KMS-11 (cell line): ENCODE data around the gene IL20.

ENCODE experiments used
- H2AFZ ChIP-seq: fragments of 200-600 bp; sonication (generic); 2 replicates; pipeline ENCODE4 v1.6.1; 2016; ENCODE audit warnings: antibody characterized with exemption, mixed run types, low read depth
- H3K27ac ChIP-seq: fragments of 200-600 bp; sonication (generic); 2 replicates; pipeline ENCODE4 v1.6.1; 2016; ENCODE audit warnings: mild to moderate bottlenecking, mixed run types
- H3K27me3 ChIP-seq: fragments of 200-600 bp; sonication (generic); 2 replicates; pipeline ENCODE4 v1.6.1; 2017; ENCODE audit warnings: mild to moderate bottlenecking, low read depth, mixed run types, moderate library complexity; ENCODE audit not compliant: insufficient read depth
- H3K36me3 ChIP-seq: fragments of 200-600 bp; sonication (generic); 2 replicates; pipeline ENCODE4 v1.6.1; 2017; ENCODE audit warnings: mild to moderate bottlenecking, mixed run types; ENCODE audit not compliant: insufficient read depth
- H3K4me1 ChIP-seq: fragments of 200-600 bp; sonication (generic); 2 replicates; pipeline ENCODE4 v1.6.1; 2016; ENCODE audit warnings: mild to moderate bottlenecking, low read depth, mixed run types; ENCODE audit not compliant: poor library complexity, severe bottlenecking
- H3K4me2 ChIP-seq: fragments of 200-600 bp; sonication (generic); 2 replicates; pipeline ENCODE4 v1.7.0; 2016; ENCODE audit warnings: mild to moderate bottlenecking, mixed run types
- H3K4me3 ChIP-seq: fragments of 200-600 bp; sonication (generic); IDR thresholded peaks from 2 replicates; pipeline ENCODE4 v1.6.1; 2017; ENCODE audit warnings: low read depth, low read length, mixed read lengths; ENCODE audit not compliant: insufficient read depth
- H3K79me2 ChIP-seq: fragments of 200-600 bp; sonication (generic); 2 replicates; pipeline ENCODE4 v1.6.1; 2016; ENCODE audit warnings: low read depth, mixed run types; ENCODE audit not compliant: insufficient read depth
- H3K9ac ChIP-seq: fragments of 200-600 bp; sonication (generic); 2 replicates; pipeline ENCODE4 v1.6.1; 2016; ENCODE audit warnings: mild to moderate bottlenecking, mixed run types
- H4K20me1 ChIP-seq: fragments of 200-600 bp; sonication (generic); 2 replicates; pipeline ENCODE4 v1.6.1; 2016; ENCODE audit warnings: mild to moderate bottlenecking, mixed run types; ENCODE audit not compliant: insufficient read depth
- TF ChIP-seq, protein P1 (sequence below): fragments of 200-600 bp; sonication (generic); conservative IDR thresholded peaks from 2 replicates; pipeline ENCODE4 v1.6.1; 2017; ENCODE audit warnings: low read depth, mild to moderate bottlenecking, antibody characterized with exemption, low read length, moderate library complexity, mixed read lengths

The IL20 gene

GRCh38 chr1:206915030-206915735, 49.8 kb downstream of the IL20 start:
- Histone ChIP-seq H3K9ac (no peak overlapping the region), H3K36me3 (no peaks in the 10 kb centered on the region), H3K27me3 (no peaks in the 10 kb centered on the region; the same call in 1 of the 2 replicates), H3K4me1 (peaks cover 11% of the 10 kb centered on the region), H3K4me2 (no peak overlapping the region), H3K4me3 (no peak overlapping the region), H3K79me2 (no peaks in the 10 kb centered on the region), H3K27ac (no peak overlapping the region), H2AFZ (no peak overlapping the region), H4K20me1 (no peaks in the 10 kb centered on the region)
- TF ChIP-seq, protein P1, sequence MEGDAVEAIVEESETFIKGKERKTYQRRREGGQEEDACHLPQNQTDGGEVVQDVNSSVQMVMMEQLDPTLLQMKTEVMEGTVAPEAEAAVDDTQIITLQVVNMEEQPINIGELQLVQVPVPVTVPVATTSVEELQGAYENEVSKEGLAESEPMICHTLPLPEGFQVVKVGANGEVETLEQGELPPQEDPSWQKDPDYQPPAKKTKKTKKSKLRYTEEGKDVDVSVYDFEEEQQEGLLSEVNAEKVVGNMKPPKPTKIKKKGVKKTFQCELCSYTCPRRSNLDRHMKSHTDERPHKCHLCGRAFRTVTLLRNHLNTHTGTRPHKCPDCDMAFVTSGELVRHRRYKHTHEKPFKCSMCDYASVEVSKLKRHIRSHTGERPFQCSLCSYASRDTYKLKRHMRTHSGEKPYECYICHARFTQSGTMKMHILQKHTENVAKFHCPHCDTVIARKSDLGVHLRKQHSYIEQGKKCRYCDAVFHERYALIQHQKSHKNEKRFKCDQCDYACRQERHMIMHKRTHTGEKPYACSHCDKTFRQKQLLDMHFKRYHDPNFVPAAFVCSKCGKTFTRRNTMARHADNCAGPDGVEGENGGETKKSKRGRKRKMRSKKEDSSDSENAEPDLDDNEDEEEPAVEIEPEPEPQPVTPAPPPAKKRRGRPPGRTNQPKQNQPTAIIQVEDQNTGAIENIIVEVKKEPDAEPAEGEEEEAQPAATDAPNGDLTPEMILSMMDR = no peak

DNA sequence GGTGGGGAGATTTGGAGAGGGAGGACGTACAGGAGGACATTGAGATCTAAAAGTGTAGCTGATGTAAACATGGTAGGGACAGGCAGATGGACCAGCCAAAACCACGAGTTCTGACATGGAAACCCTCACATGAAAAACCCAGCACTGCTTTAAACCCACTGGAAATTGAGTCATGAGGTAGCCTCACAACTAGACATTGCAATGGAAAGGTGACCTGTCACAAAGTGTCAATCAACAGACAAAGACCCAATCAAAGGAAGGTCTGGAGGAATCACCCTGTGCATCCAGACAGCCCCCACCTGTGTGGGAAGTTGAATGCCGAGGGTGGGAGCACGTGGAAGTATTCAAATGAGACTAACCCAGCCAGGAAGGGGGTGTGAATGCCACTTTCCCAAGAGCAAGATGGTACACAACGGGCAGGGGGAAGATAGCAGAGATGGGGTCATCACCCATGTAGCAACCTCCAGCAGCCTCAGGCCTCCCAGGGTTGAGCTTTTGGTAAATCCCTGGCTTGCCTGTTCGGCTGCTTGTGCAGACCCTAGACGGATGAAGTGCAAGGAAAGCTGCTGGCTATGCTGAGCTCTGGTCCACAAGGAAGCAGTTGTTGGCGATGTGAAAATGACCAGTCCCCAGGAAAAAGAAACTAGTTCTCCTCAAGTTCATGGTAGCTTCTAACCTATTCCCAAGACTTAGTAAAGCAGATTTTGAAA, 50.7 kb downstream of the IL20 start:
- H4K20me1 ChIP-seq = no peaks in the 10 kb centered on the region
- H3K27ac ChIP-seq = no peak overlapping the region
- no peak overlapping the region for H3K4me3 ChIP-seq
- no peaks in the 10 kb centered on the region; the same call in 1 of the 2 replicates for H3K27me3 ChIP-seq
- no peak overlapping the region for H2AFZ ChIP-seq
- H3K4me1 ChIP-seq = peaks cover 8% of the 10 kb centered on the region
- H3K9ac ChIP-seq = no peak overlapping the region
- no peaks in the 10 kb centered on the region for H3K36me3 ChIP-seq
- H3K4me2 ChIP-seq = no peak overlapping the region
- TF ChIP-seq, protein P1 = no peak
- H3K79me2 ChIP-seq = no peaks in the 10 kb centered on the region

DNA sequence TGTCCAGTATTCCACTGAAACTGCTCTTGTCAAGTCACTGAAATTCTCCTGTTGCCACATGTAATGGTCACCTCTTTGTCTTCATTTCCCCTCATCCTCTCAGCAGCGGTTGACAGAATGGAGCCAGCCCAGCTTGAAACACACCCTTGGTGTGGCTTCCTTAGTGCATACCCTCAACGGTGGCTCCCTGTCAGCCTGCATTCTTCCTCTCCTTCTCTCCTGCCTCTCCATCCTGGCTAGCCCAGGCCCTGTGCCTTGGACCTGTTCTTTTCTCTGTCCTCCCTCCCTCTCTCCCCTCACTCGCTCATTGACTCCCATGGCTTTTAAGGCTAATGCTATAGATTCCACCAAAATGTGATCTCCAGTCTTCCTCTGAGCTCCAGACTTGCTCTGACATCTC, 52.7 kb downstream of the IL20 start:
- no peaks in the 10 kb centered on the region; the same call in 1 of the 2 replicates for H3K27me3 ChIP-seq
- no peaks in the 10 kb centered on the region for H3K36me3 ChIP-seq
- peaks cover 3% of the 10 kb centered on the region for H3K4me1 ChIP-seq
- no peak overlapping the region for H3K27ac ChIP-seq
- H3K4me3 ChIP-seq = no peak overlapping the region
- no peak overlapping the region for H3K4me2 ChIP-seq
- no peaks in the 10 kb centered on the region for H3K79me2 ChIP-seq
- TF ChIP-seq, protein P1 = no peak
- no peak overlapping the region for H2AFZ ChIP-seq
- H4K20me1 ChIP-seq = no peaks in the 10 kb centered on the region
- no peak overlapping the region for H3K9ac ChIP-seq
